Smooth muscle cell of the brain vasculature (primary cell): ENCODE measurements around the gene FAM174A.

ENCODE experiments used
- DNase-seq: peaks from one replicate; pipeline ENCODE4 v3.0.0-alpha.2; 2012; ENCODE audit warnings: low read depth, low spot score

FAM174A gene

GRCh38 chr5:100535060-100536005 lies at the start of gene FAM174A:
Gene FAM174A (plus strand): TSS chr5:100535374. CDS start chr5:100535531, 157 bp downstream.
- DNase-seq = peak; percentile 93

- DNase-seq = no peak
These were observed 41.2 kb upstream of the FAM174A start for GRCh38 chr5:100493996-100494395.

- no peak for DNase-seq
These were observed 38.9 kb upstream of the FAM174A start for GRCh38 chr5:100496296-100496695.

GRCh38 chr5:100502684-100503083 lies 32.5 kb upstream of the FAM174A start:
- DNase-seq = no peak

GRCh38 chr5:100505984-100506670 lies 29.0 kb upstream of the FAM174A start:
- DNase-seq = peak; percentile 41

GRCh38 chr5:100516285-100516684 lies 18.9 kb upstream of the FAM174A start:
- DNase-seq = no peak

GRCh38 chr5:100517301-100517974 lies 17.7 kb upstream of the FAM174A start:
- no peak for DNase-seq

GRCh38 chr5:100518377-100518776 lies 16.8 kb upstream of the FAM174A start:
- DNase-seq = no peak

- no peak for DNase-seq
These were observed 16.1 kb upstream of the FAM174A start for GRCh38 chr5:100519075-100519474.

GRCh38 chr5:100520348-100520747 lies 14.8 kb upstream of the FAM174A start:
- DNase-seq = no peak

- DNase-seq = no peak
These were observed 2.8 kb downstream of the FAM174A start for GRCh38 chr5:100537946-100538345.

- no peak for DNase-seq
These were observed 4.3 kb downstream of the FAM174A start for GRCh38 chr5:100539519-100539918.

- no peak for DNase-seq
These were observed 6.9 kb downstream of the FAM174A start for GRCh38 chr5:100542086-100542485.

- DNase-seq = no peak
These were observed 10.8 kb downstream of the FAM174A start for GRCh38 chr5:100546001-100546400.

GRCh38 chr5:100550531-100551051 lies 15.4 kb downstream of the FAM174A start:
- no peak for DNase-seq

GRCh38 chr5:100551183-100551582 lies 16.0 kb downstream of the FAM174A start:
- DNase-seq = no peak

- no peak for DNase-seq
These were observed 18.0 kb downstream of the FAM174A start for GRCh38 chr5:100553209-100553608.

GRCh38 chr5:100560860-100561259 lies 25.7 kb downstream of the FAM174A start:
- no peak for DNase-seq

- no peak for DNase-seq
These were observed 27.6 kb downstream of the FAM174A start for GRCh38 chr5:100562821-100563220.

GRCh38 chr5:100566382-100567141 lies 31.4 kb downstream of the FAM174A start:
- no peak for DNase-seq

- no peak for DNase-seq
These were observed 39.5 kb downstream of the FAM174A start for GRCh38 chr5:100574716-100575115.
